ENCODE data around the gene KIAA1671. TPM values are rescaled to one million over a fixed set of nuclear protein-coding genes. Genes with fewer than 3 reads are reported as not detected.

Gene KIAA1671
- total RNA-seq, 4 donors from 2014 or later = 14.2 to 34.2 (median 22.6) TPM

- DNase-seq (ENCODE audit: extremely low spot score) = no peak
- WGBS = 75% methylated on average over 6 of the region's 6 CpGs
- Histone ChIP-seq H3K4me1 (peaks cover 0 to 10% (median 5%) of the 10 kb centered on the region in 4 donors), H3K27me3 (no peaks in the 10 kb centered on the region), H3K27ac (replicated peaks in 1 of 4) (no peak overlapping the region), H3K9me3 (no peaks in the 10 kb centered on the region), H3K36me3 (no peaks in the 10 kb centered on the region), H3K4me3 (no peak overlapping the region)
- intact Hi-C loops (cut with DNase I) = no loop called here
- TF ChIP-seq EP300 (IDR thresholded peaks at IDR 0.05) (no peak), POLR2AphosphoS5 (IDR thresholded peaks at IDR 0.05) (no peak), CTCF (IDR thresholded peaks at IDR 0.05) (no peak), POLR2A (IDR thresholded peaks at IDR 0.05; ENCODE audit: low read depth) (no peak)
Observed at GRCh38 chr22:25094579-25094978, 142.1 kb downstream of the KIAA1671 start.

GRCh38 chr22:25095869-25096268 lies 143.4 kb downstream of the KIAA1671 start:
- intact Hi-C loops (cut with DNase I) = no loop called here
- peaks cover 0 to 5% (median 1%) of the 10 kb centered on the region in 4 donors for H3K4me1 ChIP-seq
- H3K27me3 ChIP-seq = no peaks in the 10 kb centered on the region
- H3K4me3 ChIP-seq = no peak overlapping the region
- WGBS = 79% methylated on average over 7 of the region's 7 CpGs
- no peaks in the 10 kb centered on the region for H3K9me3 ChIP-seq
- TF ChIP-seq POLR2A (IDR thresholded peaks at IDR 0.05; ENCODE audit: low read depth) (no peak), EP300 (IDR thresholded peaks at IDR 0.05) (no peak), CTCF (IDR thresholded peaks at IDR 0.05) (no peak), POLR2AphosphoS5 (IDR thresholded peaks at IDR 0.05) (no peak)
- DNase-seq (ENCODE audit: extremely low spot score) = no peak
- no peak overlapping the region for H3K27ac ChIP-seq (replicated peaks in 1 of 4)
- H3K36me3 ChIP-seq = no peaks in the 10 kb centered on the region

- Histone ChIP-seq H3K9me3 (no peaks in the 10 kb centered on the region), H3K4me1 (peaks cover 0 to 5% (median 1%) of the 10 kb centered on the region in 4 donors), H3K27me3 (no peaks in the 10 kb centered on the region), H3K36me3 (no peaks in the 10 kb centered on the region), H3K4me3 (no peak overlapping the region), H3K27ac (replicated peaks in 1 of 4) (no peak overlapping the region)
- 89% methylated on average over 17 of the region's 17 CpGs for WGBS
- no peak for DNase-seq (ENCODE audit: extremely low spot score)
- TF ChIP-seq CTCF (IDR thresholded peaks at IDR 0.05) = no peak
- TF ChIP-seq POLR2A (IDR thresholded peaks at IDR 0.05; ENCODE audit: low read depth) = no peak
- TF ChIP-seq POLR2AphosphoS5 (IDR thresholded peaks at IDR 0.05) = no peak
- TF ChIP-seq EP300 (IDR thresholded peaks at IDR 0.05) = no peak
- intact Hi-C loops (cut with DNase I) = no loop called here
Observed at GRCh38 chr22:25096638-25097405, 144.3 kb downstream of the KIAA1671 start.

GRCh38 chr22:25098445-25099081 lies 146.0 kb downstream of the KIAA1671 start:
- TF ChIP-seq POLR2A (IDR thresholded peaks at IDR 0.05; ENCODE audit: low read depth) (no peak), EP300 (IDR thresholded peaks at IDR 0.05) (no peak), CTCF (IDR thresholded peaks at IDR 0.05) (no peak), POLR2AphosphoS5 (IDR thresholded peaks at IDR 0.05) (no peak)
- intact Hi-C loops (cut with DNase I) = no loop called here
- Histone ChIP-seq H3K4me3 (no peak overlapping the region), H3K9me3 (no peaks in the 10 kb centered on the region), H3K27ac (replicated peaks in 1 of 4) (no peak overlapping the region), H3K27me3 (no peaks in the 10 kb centered on the region), H3K4me1 (peaks cover 0 to 5% (median 0%) of the 10 kb centered on the region in 4 donors), H3K36me3 (no peaks in the 10 kb centered on the region)
- no peak for DNase-seq (ENCODE audit: extremely low spot score)
- 91% methylated on average over 9 of the region's 9 CpGs for WGBS

Measured in esophagus muscularis mucosa (tissue), 4 donors.